Activated CD4-positive, alpha-beta T cell treated with anti-CD3 and anti-CD28 coated beads, Interleukin-2, amount 10 ng/mL, durations not matched to agents 24 days and 14 days (primary cell): ENCODE results near the gene OLFML3. TPM values are rescaled to one million over a fixed set of nuclear protein-coding genes. Genes with fewer than 3 reads are reported as not detected.
"Not testable (repeated sequence)": the region's sequence is repeated elsewhere in the genome, so short reads cannot be mapped to it uniquely, and the experiment has no call there.

ENCODE experiments used
- DNase-seq: peaks from one replicate; pipeline ENCODE4 v3.0.0; 2022
- H3K27ac Mint-ChIP-seq: one replicate; pipeline ENCODE4 v1.8.0; 2022; ENCODE audit warnings: mild to moderate bottlenecking, mixed read lengths
- H3K27me3 Mint-ChIP-seq: one replicate; pipeline ENCODE4 v1.8.0; 2022; ENCODE audit warnings: mixed read lengths
- H3K36me3 Mint-ChIP-seq: one replicate; pipeline ENCODE4 v1.8.0; 2022; ENCODE audit warnings: low read depth, mild to moderate bottlenecking, mixed read lengths
- H3K4me1 Mint-ChIP-seq: one replicate; pipeline ENCODE4 v1.8.0; 2021; ENCODE audit warnings: mixed read lengths
- H3K4me3 Mint-ChIP-seq: one replicate; pipeline ENCODE4 v1.8.0; 2022; ENCODE audit warnings: mild to moderate bottlenecking, moderate library complexity, mixed read lengths
- H3K9me3 Mint-ChIP-seq: one replicate; pipeline ENCODE4 v1.8.0; 2021; ENCODE audit warnings: mixed read lengths
- intact Hi-C: fragments of 100-400 bp; cut with micrococcal nuclease; formaldehyde crosslinking; loops from one replicate; pipeline ENCODE4 v1.15.1; 2023
- total RNA-seq: library from RNA; stranded (reverse); gene quantifications from 2 replicates; pipeline ENCODE4 v1.2.3, GENCODE V29; 2022

Gene OLFML3
- total RNA-seq, 1 donor from 2014 or later = 0.09 TPM

- intact Hi-C loops = no loop called here
- H3K27ac Mint-ChIP-seq = no peak overlapping the region
Measured at GRCh38 chr1:113990530-113990929, 11.3 kb downstream of the OLFML3 start.

GRCh38 chr1:113990961-113991360 is 11.7 kb downstream of the OLFML3 start:
- DNase-seq = no peak
- Mint-ChIP-seq H3K27me3 (no peaks in the 10 kb centered on the region), H3K27ac (no peak overlapping the region)

More at GRCh38 chr1:113990530-113990929, 11.3 kb downstream of the OLFML3 start:
- no peaks in the 10 kb centered on the region for H3K4me1 Mint-ChIP-seq
- H3K9me3 Mint-ChIP-seq = peaks cover 19% of the 10 kb centered on the region
- H3K27me3 Mint-ChIP-seq = no peaks in the 10 kb centered on the region
- H3K4me3 Mint-ChIP-seq = no peak overlapping the region
- DNase-seq = no peak
- peaks cover 3% of the 10 kb centered on the region for H3K36me3 Mint-ChIP-seq

GRCh38 chr1:113991467-113991997 is 12.3 kb downstream of the OLFML3 start:
- H3K4me3 Mint-ChIP-seq = no peak overlapping the region
- H3K27ac Mint-ChIP-seq = no peak overlapping the region
- no peak for DNase-seq
- H3K4me1 Mint-ChIP-seq = no peaks in the 10 kb centered on the region
- no peaks in the 10 kb centered on the region for H3K27me3 Mint-ChIP-seq
- intact Hi-C loops = no loop called here
- peaks cover 3% of the 10 kb centered on the region for H3K36me3 Mint-ChIP-seq
- H3K9me3 Mint-ChIP-seq = peaks cover 20% of the 10 kb centered on the region

More at GRCh38 chr1:113990961-113991360, 11.7 kb downstream of the OLFML3 start:
- no peaks in the 10 kb centered on the region for H3K4me1 Mint-ChIP-seq
- H3K9me3 Mint-ChIP-seq = peaks cover 20% of the 10 kb centered on the region
- H3K4me3 Mint-ChIP-seq = no peak overlapping the region
- intact Hi-C loops = no loop called here
- H3K36me3 Mint-ChIP-seq = peaks cover 3% of the 10 kb centered on the region

GRCh38 chr1:113993072-113993471 is 13.8 kb downstream of the OLFML3 start:
- intact Hi-C loops = no loop called here
- Mint-ChIP-seq H3K4me3 (no peak overlapping the region), H3K9me3 (peaks cover 20% of the 10 kb centered on the region), H3K27me3 (no peaks in the 10 kb centered on the region), H3K4me1 (no peaks in the 10 kb centered on the region), H3K36me3 (peaks cover 3% of the 10 kb centered on the region), H3K27ac (no peak overlapping the region)
- no peak for DNase-seq

GRCh38 chr1:113993766-113994165 is 14.5 kb downstream of the OLFML3 start:
- no peak for DNase-seq
- H3K27me3 Mint-ChIP-seq = peaks cover 2% of the 10 kb centered on the region
- H3K36me3 Mint-ChIP-seq = peaks cover 3% of the 10 kb centered on the region
- intact Hi-C loops = no loop called here
- H3K27ac Mint-ChIP-seq = no peak overlapping the region
- peaks cover 20% of the 10 kb centered on the region for H3K9me3 Mint-ChIP-seq
- no peak overlapping the region for H3K4me3 Mint-ChIP-seq
- H3K4me1 Mint-ChIP-seq = no peaks in the 10 kb centered on the region

GRCh38 chr1:113995382-113995781 is 16.1 kb downstream of the OLFML3 start:
- intact Hi-C loops = no loop called here
- Mint-ChIP-seq H3K4me3 (no peak overlapping the region), H3K27me3 (peaks cover 2% of the 10 kb centered on the region), H3K4me1 (no peaks in the 10 kb centered on the region), H3K36me3 (peaks cover 3% of the 10 kb centered on the region), H3K27ac (no peak overlapping the region), H3K9me3 (peaks cover 20% of the 10 kb centered on the region)
- DNase-seq = no peak

GRCh38 chr1:113998361-113998760 is 19.1 kb downstream of the OLFML3 start:
- H3K27me3 Mint-ChIP-seq = peaks cover 4% of the 10 kb centered on the region
- H3K9me3 Mint-ChIP-seq = peaks cover 14% of the 10 kb centered on the region
- no peaks in the 10 kb centered on the region for H3K4me1 Mint-ChIP-seq
- DNase-seq = no peak
- no peak overlapping the region for H3K27ac Mint-ChIP-seq
- no peak overlapping the region for H3K4me3 Mint-ChIP-seq
- intact Hi-C loops = no loop called here
- H3K36me3 Mint-ChIP-seq = peaks cover 3% of the 10 kb centered on the region

GRCh38 chr1:113999233-113999632 is 20.0 kb downstream of the OLFML3 start:
- H3K4me1 Mint-ChIP-seq = no peaks in the 10 kb centered on the region

GRCh38 chr1:113999799-114000198 is 20.5 kb downstream of the OLFML3 start:
- Mint-ChIP-seq H3K9me3 (peaks cover 7% of the 10 kb centered on the region), H3K4me1 (no peaks in the 10 kb centered on the region), H3K36me3 (no peaks in the 10 kb centered on the region), H3K27ac (no peak overlapping the region), H3K4me3 (no peak overlapping the region), H3K27me3 (peaks cover 6% of the 10 kb centered on the region)
- intact Hi-C loops = no loop called here
- no peak for DNase-seq

More at GRCh38 chr1:113999233-113999632, 20.0 kb downstream of the OLFML3 start:
- Mint-ChIP-seq H3K27ac (no peak overlapping the region), H3K36me3 (peaks cover 2% of the 10 kb centered on the region), H3K4me3 (no peak overlapping the region), H3K27me3 (peaks cover 6% of the 10 kb centered on the region), H3K9me3 (peaks cover 11% of the 10 kb centered on the region)
- no peak for DNase-seq
- intact Hi-C loops = no loop called here

- H3K27ac Mint-ChIP-seq = no peak overlapping the region
- H3K27me3 Mint-ChIP-seq = peaks cover 6% of the 10 kb centered on the region
- H3K36me3 Mint-ChIP-seq = no peaks in the 10 kb centered on the region
- H3K4me1 Mint-ChIP-seq = no peaks in the 10 kb centered on the region
- intact Hi-C loops = no loop called here
- no peak overlapping the region for H3K4me3 Mint-ChIP-seq
- peaks cover 3% of the 10 kb centered on the region for H3K9me3 Mint-ChIP-seq
- no peak for DNase-seq
Measured at GRCh38 chr1:114000406-114000805, 21.1 kb downstream of the OLFML3 start.

GRCh38 chr1:114002492-114003239 is 23.4 kb downstream of the OLFML3 start:
- intact Hi-C loops = no loop called here
- DNase-seq = no peak
- no peaks in the 10 kb centered on the region for H3K9me3 Mint-ChIP-seq

GRCh38 chr1:114003431-114003830 is 24.2 kb downstream of the OLFML3 start:
- Mint-ChIP-seq H3K4me1 (no peaks in the 10 kb centered on the region), H3K27ac (no peak overlapping the region), H3K4me3 (no peak overlapping the region), H3K9me3 (no peaks in the 10 kb centered on the region), H3K36me3 (no peaks in the 10 kb centered on the region), H3K27me3 (peaks cover 8% of the 10 kb centered on the region)
- DNase-seq = no peak
- intact Hi-C loops = no loop called here

More at GRCh38 chr1:114002492-114003239, 23.4 kb downstream of the OLFML3 start:
- no peak overlapping the region for H3K27ac Mint-ChIP-seq
- H3K27me3 Mint-ChIP-seq = peaks cover 8% of the 10 kb centered on the region
- H3K4me1 Mint-ChIP-seq = no peaks in the 10 kb centered on the region
- no peaks in the 10 kb centered on the region for H3K36me3 Mint-ChIP-seq
- no peak overlapping the region for H3K4me3 Mint-ChIP-seq

GRCh38 chr1:114006825-114007224 is 27.6 kb downstream of the OLFML3 start:
- intact Hi-C loops, H3K27ac Mint-ChIP-seq, H3K4me1 Mint-ChIP-seq, H3K9me3 Mint-ChIP-seq, DNase-seq, H3K36me3 Mint-ChIP-seq, H3K4me3 Mint-ChIP-seq: not testable (repeated sequence)
- H3K27me3 Mint-ChIP-seq = peaks cover 13% of the 10 kb centered on the region

- H3K36me3 Mint-ChIP-seq = no peaks in the 10 kb centered on the region
Measured at GRCh38 chr1:114008480-114008941, 29.2 kb downstream of the OLFML3 start.

More at GRCh38 chr1:114008480-114008941, 29.2 kb downstream of the OLFML3 start:
- Mint-ChIP-seq H3K4me3 (no peak overlapping the region), H3K4me1 (no peaks in the 10 kb centered on the region), H3K27me3 (peaks cover 13% of the 10 kb centered on the region), H3K27ac (no peak overlapping the region), H3K9me3 (no peaks in the 10 kb centered on the region)
- DNase-seq = no peak
- intact Hi-C loops = no loop called here
